B cell (primary cell): Measurements from ENCODE around the gene PURB. TPM values are rescaled to one million over a fixed set of nuclear protein-coding genes. Genes with fewer than 3 reads are reported as not detected.
A peak's percentile ranks its signal among the peaks of the same experiment; 100 is the strongest.

Source experiments
- ATAC-seq: fragments of 200-7000 bp; cut with Tn5 transposase; one replicate; pipeline ENCODE4 v1.10.0; 2021; ENCODE audit warnings: low read depth, mild to moderate bottlenecking, moderate number of reproducible peaks, moderate library complexity
- CTCF ChIA-PET: fragments of 350-600 bp; sonication (Branson Sonifier 250); formaldehyde crosslinking; loops from one replicate; lab custom pipeline; 2021; ENCODE audit warnings: antibody characterized with exemption, inconsistent platforms; lab: Charles Lee
- POLR2A ChIA-PET: fragments of 350-600 bp; sonication (Branson Sonifier 250); formaldehyde crosslinking; loops from one replicate; lab custom pipeline; 2021; ENCODE audit warnings: antibody characterized with exemption; lab: Charles Lee
- DNase-seq: peaks from one replicate; pipeline ENCODE4 v3.0.0; 2013
- H2AFZ ChIP-seq: 2 replicates; pipeline ENCODE4 v1.6.1; 2012; ENCODE audit warnings: mild to moderate bottlenecking, low read depth, low read length; ENCODE audit not compliant: insufficient read depth, poor library complexity, severe bottlenecking
- H3K27ac ChIP-seq, 2 donors: 1 replicate in 1 of 2; 2 replicates in 1 of 2; pipeline ENCODE4 v1.5.1; 2012 to 2013; ENCODE audit warnings: low read length in 2 of 2, mild to moderate bottlenecking in 2 of 2, moderate library complexity in 1 of 2
- H3K27me3 ChIP-seq, 4 experiments: fragments of 200-600 bp in 1 of 4; sonication (generic) in 1 of 4; replicated peaks in 1 of 4; 1 replicate in 2 of 4; 2 replicates in 2 of 4; pipeline versions ENCODE4 v1.6.1 to v1.7.0; 2013 to 2016; ENCODE audit warnings: low read length in 3 of 4, mild to moderate bottlenecking in 2 of 4, mixed read lengths in 1 of 4, moderate library complexity in 1 of 4; ENCODE audit not compliant: insufficient read depth in 4 of 4, control insufficient read depth in 3 of 4; ENCODE audit errors: control extremely low read depth in 1 of 4
- H3K36me3 ChIP-seq, 2 experiments: replicated peaks in 1 of 2; 1 replicate in 1 of 2; 2 replicates in 1 of 2; pipeline versions ENCODE4 v1.6.1 to v1.7.1; 2013; ENCODE audit warnings: low read length in 1 of 2; ENCODE audit not compliant: insufficient read depth in 2 of 2, control insufficient read depth in 1 of 2; ENCODE audit errors: control extremely low read depth in 1 of 2, extremely low read depth in 1 of 2
- H3K4me1 ChIP-seq, 2 donors: fragments of 200-600 bp in 1 of 2; sonication (generic) in 1 of 2; 1 replicate in 1 of 2; 2 replicates in 1 of 2; pipeline versions ENCODE4 v1.5.1 to v1.6.1; 2013 to 2017; ENCODE audit warnings: low read length in 2 of 2; ENCODE audit not compliant: control insufficient read depth in 2 of 2, insufficient read depth in 2 of 2
- H3K4me2 ChIP-seq: replicated peaks from 2 replicates; pipeline ENCODE3; 2012; ENCODE audit warnings: mild to moderate bottlenecking, low read depth, low read length; ENCODE audit not compliant: poor library complexity, severe bottlenecking
- H3K4me3 ChIP-seq, 5 experiments: fragments of 200-600 bp in 1 of 5; sonication (generic) in 1 of 5; 1 replicate in 3 of 5; 2 replicates in 2 of 5; pipeline versions ENCODE4 v1.5.1 to v1.7.0; 2011 to 2016; ENCODE audit warnings: low read length in 4 of 5, mild to moderate bottlenecking in 4 of 5, low read depth in 2 of 5, control low read depth in 1 of 5, moderate library complexity in 1 of 5; ENCODE audit not compliant: insufficient read depth in 1 of 5; ENCODE audit errors: control extremely low read depth in 1 of 5, extremely low read depth in 1 of 5
- H3K79me2 ChIP-seq: fragments of 200-600 bp; sonication (generic); one replicate; pipeline ENCODE4 v1.6.0; 2016; ENCODE audit warnings: low read length; ENCODE audit not compliant: control insufficient read depth, insufficient read depth
- H3K9ac ChIP-seq: fragments of 200-600 bp; sonication (generic); 2 replicates; pipeline ENCODE4 v1.6.1; 2017; ENCODE audit warnings: mild to moderate bottlenecking, low read length, moderate library complexity
- H3K9me3 ChIP-seq, 3 donors: one replicate each; pipeline versions ENCODE4 v1.6.1 to v1.7.1; 2013; ENCODE audit warnings: low read length in 2 of 3; ENCODE audit not compliant: control insufficient read depth in 2 of 3, insufficient read depth in 1 of 3; ENCODE audit errors: control extremely low read depth in 1 of 3
- H4K20me1 ChIP-seq: 2 replicates; pipeline ENCODE4 v1.6.0; 2012; ENCODE audit warnings: mild to moderate bottlenecking, low read length; ENCODE audit not compliant: insufficient read depth, control insufficient read depth, poor library complexity, severe bottlenecking
- H3K27ac Mint-ChIP-seq: one replicate; pipeline ENCODE4 v1.8.0; 2021; ENCODE audit warnings: mixed read lengths
- H3K27me3 Mint-ChIP-seq: one replicate; pipeline ENCODE4 v1.8.0; 2021; ENCODE audit warnings: mixed read lengths
- H3K4me1 Mint-ChIP-seq: one replicate; pipeline ENCODE4 v1.8.0; 2021; ENCODE audit warnings: mixed read lengths
- H3K4me3 Mint-ChIP-seq: one replicate; pipeline ENCODE4 v1.8.0; 2021; ENCODE audit warnings: mixed read lengths
- H3K9me3 Mint-ChIP-seq: one replicate; pipeline ENCODE4 v1.8.0; 2022; ENCODE audit warnings: mixed read lengths; ENCODE audit not compliant: insufficient read depth
- CTCF ChIP-seq: fragments of 200-600 bp; IDR thresholded peaks from one replicate; pipeline ENCODE4 v1.8.0; 2022; ENCODE audit warnings: antibody characterized with exemption, mild to moderate bottlenecking
- EZH2 ChIP-seq: IDR thresholded peaks from 2 replicates; pipeline ENCODE4 v1.6.1; 2012; ENCODE audit warnings: borderline replicate concordance, low read depth, mild to moderate bottlenecking, moderate library complexity, low read length; ENCODE audit not compliant: insufficient read depth, poor library complexity, severe bottlenecking
- WGBS: methylation state at CpG from one replicate; pipeline ENCODE4 v1.1.5; 2013; ENCODE audit warnings: missing lambda C conversion rate; ENCODE audit not compliant: insufficient coverage; 5-methylcytosine and 5-hydroxymethylcytosine counted together
- intact Hi-C: fragments of 100-400 bp; cut with micrococcal nuclease; formaldehyde crosslinking; loops from one replicate; pipeline ENCODE4 v1.10.0; 2022
- polyA plus RNA-seq: library from polyadenylated mRNA; depleted of rRNA; stranded (reverse); fragments of >200 nt; gene quantifications from 2 replicates; pipeline ENCODE4 v1.2.3, GENCODE V29; 2012
- total RNA-seq, 2 donors: library from RNA; stranded (reverse); fragments of 120-200 nt in 1 of 2; gene quantifications; 1 replicate in 1 of 2; 2 replicates in 1 of 2; pipeline versions ENCODE4 v1.2.3 to v1.2.4, GENCODE V29; 2013 to 2022

PURB gene
- total and polyA plus RNA-seq, 2 donors (not counting 1 experiment from before 2014, with no cell fraction given) = 6.4 to 28.6 TPM

- Histone ChIP-seq H3K27ac (peak within 1 kb of the TSS; percentile 94), H2AFZ (peak within 1 kb of the TSS; percentile 93), H3K9me3 (no peaks in the 10 kb centered on the region), H3K79me2 (peaks cover 33% of the 10 kb centered on the region), H3K4me1 (peaks cover 16 to 24% of the 10 kb centered on the region in 2 donors), H3K36me3 (no peaks in the 10 kb centered on the region), H3K4me2 (peak within 1 kb of the TSS; percentile 92), H3K9ac (peak within 1 kb of the TSS; percentile 73), H3K27me3 (no peaks in the 10 kb centered on the region), H4K20me1 (peaks cover 15% of the 10 kb centered on the region), H3K4me3 (peak within 1 kb of the TSS; percentile 67 to 97 (median 85))
- peaks cover 31% of the 10 kb centered on the region for H3K4me1 Mint-ChIP-seq
- H3K4me3 Mint-ChIP-seq = peak within 1 kb of the TSS; percentile 99
- DNase-seq = peak; percentile 100
- under 1% methylated on average over 70 of the region's 70 CpGs for WGBS
- intact Hi-C loops = loop anchor here (1.0 to 5.0 kb wide), 16 partner anchors 9 to 606 kb away; partner anchors contain the start of genes CCM2, NUDCD3, OGDH and PPIA
- H3K27me3 Mint-ChIP-seq = no peaks in the 10 kb centered on the region
- CTCF ChIA-PET = interaction anchor here (0.7 to 7.0 kb wide), 29 partner anchors 9 to 289 kb away, joined by 3 to 54 read pairs (median 5); partner anchors contain the start of genes DDX56, OGDH, PPIA and TMED4
- POLR2A ChIA-PET = interaction anchor here (0.6 to 2.4 kb wide), 17 partner anchors 13 to 779 kb away, joined by 3 to 11 read pairs (median 6); partner anchors contain the start of genes DDX56, OGDH, PPIA and PURB
- H3K27ac Mint-ChIP-seq = peak within 1 kb of the TSS; percentile 100
- peak; percentile 80 for ATAC-seq
- TF ChIP-seq EZH2 (no peak), CTCF (peak; percentile 35)
- H3K9me3 Mint-ChIP-seq = no peaks in the 10 kb centered on the region
These were observed 37.3 kb downstream of the PURB start, which contains the start of gene H2AZ2 for GRCh38 chr7:44847920-44848634. Gene H2AZ2 (minus strand): TSS chr7:44848087. CDS start chr7:44847971, 116 bp downstream.
